Measurements from ENCODE around the gene MPG. TPM values are rescaled to one million over a fixed set of nuclear protein-coding genes. Genes with fewer than 3 reads are reported as not detected.

MPG gene
- total RNA-seq, 1 experiment from 2014 or later = 62.8 TPM

- TSS peak; percentile 17 for BruUV-seq (replicated peaks)
- DNase-seq (ENCODE audit: unreplicated experiment) = no peak
- TF ChIP-seq CTCF (IDR thresholded peaks at IDR 0.05; ENCODE audit: unreplicated experiment) = no peak
- H3K27me3 Mint-ChIP-seq (ENCODE audit: insufficient read depth, unreplicated experiment) = no peaks in the 10 kb centered on the region
- POLR2A ChIA-PET = interaction anchor here (0.7 to 1.6 kb wide), 2 partner anchors 26 to 372 kb away, joined by 3 to 4 read pairs; no protein-coding TSS in a partner anchor
- H3K9me3 Mint-ChIP-seq (ENCODE audit: unreplicated experiment) = no peaks in the 10 kb centered on the region
- CTCF ChIA-PET = no interaction called here
- peak overlapping the region; percentile 54 for H3K27ac Mint-ChIP-seq (ENCODE audit: low read depth, unreplicated experiment)
- peaks cover 5% of the 10 kb centered on the region for H3K4me1 Mint-ChIP-seq (ENCODE audit: insufficient read depth, unreplicated experiment)
- H3K4me3 Mint-ChIP-seq (ENCODE audit: unreplicated experiment) = peak overlapping the region; percentile 98
- intact Hi-C loops (cut with micrococcal nuclease) = no loop called here
- peaks cover 54% of the 10 kb centered on the region for H3K36me3 Mint-ChIP-seq (ENCODE audit: insufficient read depth, unreplicated experiment)
Observed at GRCh38 chr16:50769-51591, 27.0 kb upstream of the MPG start.

GRCh38 chr16:53346-54236 lies 24.4 kb upstream of the MPG start, which contains the start of the genes POLR3K and SNRNP25:
POLR3K (minus strand) TSS chr16:53608; CDS start chr16:53586, 22 bp downstream.
SNRNP25 (plus strand) TSS chr16:53828; CDS start chr16:54017, 189 bp downstream.
- Mint-ChIP-seq H3K4me3 (ENCODE audit: unreplicated experiment) (peak within 1 kb of the TSS; percentile 98), H3K27me3 (ENCODE audit: insufficient read depth, unreplicated experiment) (no peaks in the 10 kb centered on the region), H3K9me3 (ENCODE audit: unreplicated experiment) (no peaks in the 10 kb centered on the region), H3K27ac (ENCODE audit: low read depth, unreplicated experiment) (peak within 1 kb of the TSS; percentile 92), H3K4me1 (ENCODE audit: insufficient read depth, unreplicated experiment) (peaks cover 5% of the 10 kb centered on the region), H3K36me3 (ENCODE audit: insufficient read depth, unreplicated experiment) (peaks cover 40% of the 10 kb centered on the region)
- DNase-seq (ENCODE audit: unreplicated experiment) = peak; percentile 97
- no peak for TF ChIP-seq CTCF (IDR thresholded peaks at IDR 0.05; ENCODE audit: unreplicated experiment)
- ChIA-PET CTCF (interaction anchor here (0.7 to 1.0 kb wide), 4 partner anchors 10 to 30 kb away, joined by 3 to 7 read pairs (median 4); no protein-coding TSS in a partner anchor), POLR2A (interaction anchor here (0.6 to 2.0 kb wide), 12 partner anchors 9 to 539 kb away, joined by 3 to 10 read pairs (median 4); partner anchors contain the start of gene RHBDF1)
- intact Hi-C loops (cut with micrococcal nuclease) = loop anchor here (1.0 kb wide), 1 partner anchor 41 kb away; no protein-coding TSS in a partner anchor
- no TSS peak for BruUV-seq (replicated peaks)

- DNase-seq (ENCODE audit: unreplicated experiment) = no peak
- intact Hi-C loops (cut with micrococcal nuclease) = no loop called here
- H3K9me3 Mint-ChIP-seq (ENCODE audit: unreplicated experiment) = no peaks in the 10 kb centered on the region
- no peaks in the 10 kb centered on the region for H3K27me3 Mint-ChIP-seq (ENCODE audit: insufficient read depth, unreplicated experiment)
- H3K27ac Mint-ChIP-seq (ENCODE audit: low read depth, unreplicated experiment) = no peak overlapping the region
- no peak for TF ChIP-seq CTCF (IDR thresholded peaks at IDR 0.05; ENCODE audit: unreplicated experiment)
- peak overlapping the region; percentile 98 for H3K4me3 Mint-ChIP-seq (ENCODE audit: unreplicated experiment)
- H3K4me1 Mint-ChIP-seq (ENCODE audit: insufficient read depth, unreplicated experiment) = peaks cover 5% of the 10 kb centered on the region
- peaks cover 37% of the 10 kb centered on the region for H3K36me3 Mint-ChIP-seq (ENCODE audit: insufficient read depth, unreplicated experiment)
- BruUV-seq (replicated peaks) = no TSS peak
- ChIA-PET POLR2A (interaction anchor here (0.6 to 2.0 kb wide), 6 partner anchors 9 to 23 kb away, joined by 3 to 10 read pairs (median 6); partner anchors contain the start of gene RHBDF1), CTCF (interaction anchor here (1.0 kb wide), 2 partner anchors 15 to 17 kb away, joined by 3 read pairs; no protein-coding TSS in a partner anchor)
Observed at GRCh38 chr16:54237-54581, 23.8 kb upstream of the MPG start.

Measured in MCF 10A (cell line).